HG03521 (cell line): ENCODE data around the gene WDFY4.

ENCODE experiments used
- ATAC-seq: cut with Tn5 transposase; IDR thresholded peaks from one replicate; pipeline ENCODE4 v1.9.1; 2021; ENCODE audit warnings: mild to moderate bottlenecking, moderate library complexity; ENCODE audit not compliant: unreplicated experiment

WDFY4 gene

GRCh38 chr10:48768926-48769325 is 84.3 kb downstream of the WDFY4 start:
- ATAC-seq: no peak

DNA sequence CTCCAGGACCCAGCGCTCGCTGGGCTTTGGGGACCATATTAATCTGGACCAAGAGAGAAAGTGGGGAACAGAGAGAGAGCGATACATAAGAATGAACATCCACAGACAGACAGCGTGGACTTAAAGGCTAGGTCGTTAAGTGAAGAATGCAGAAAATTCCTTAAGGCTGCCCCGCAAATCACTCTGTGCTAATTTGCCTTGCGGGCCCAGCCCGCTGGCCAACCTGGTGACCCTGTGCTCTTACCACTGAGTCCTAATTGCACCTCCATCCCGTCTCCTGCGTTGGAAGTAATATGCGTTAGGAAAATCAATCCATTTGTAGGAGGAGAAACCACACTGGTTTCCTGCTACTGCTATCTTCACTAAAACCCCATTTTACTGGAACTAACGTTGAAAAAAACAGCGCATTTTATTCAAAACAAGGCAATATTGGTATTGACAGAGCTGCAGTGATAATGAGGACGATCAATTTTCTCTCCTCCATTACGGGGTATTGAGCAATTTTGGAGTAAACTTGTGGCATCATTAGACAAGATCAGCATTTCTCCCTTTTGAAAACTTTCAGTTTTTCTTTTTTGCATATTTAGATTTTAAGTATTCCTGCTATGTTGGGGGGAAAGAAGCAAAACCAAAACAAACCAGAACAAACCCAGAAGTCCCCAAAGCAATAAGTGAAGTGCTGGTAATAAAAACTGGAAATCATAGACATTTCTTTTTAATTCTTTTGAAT is 85.2 kb downstream of the WDFY4 start:
- ATAC-seq: no peak

DNA sequence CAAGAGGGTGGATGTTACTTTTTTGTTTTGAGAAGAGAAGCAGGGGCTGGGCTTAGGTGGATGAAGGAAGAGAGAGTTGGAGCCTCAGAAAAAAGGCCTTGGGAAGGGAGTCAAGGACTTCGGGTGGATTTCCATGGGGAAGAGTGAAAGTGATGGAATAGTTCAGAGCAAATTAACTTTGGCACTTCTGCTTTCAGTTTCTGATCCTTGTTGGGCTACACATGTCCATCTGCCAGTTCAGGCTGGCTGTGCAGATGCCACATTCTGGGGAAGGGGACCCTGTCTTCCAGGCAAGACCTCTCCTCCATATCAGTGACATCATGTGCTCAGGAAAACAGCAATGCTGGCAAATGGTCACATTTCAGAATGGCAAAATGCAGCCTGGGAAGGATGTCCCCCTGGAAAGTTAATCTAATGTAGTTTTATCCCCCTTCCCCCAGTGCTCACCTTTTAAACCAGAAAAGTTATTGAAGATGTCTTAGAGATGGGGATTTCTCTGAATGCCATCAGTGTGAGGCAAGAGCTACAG is 86.0 kb downstream of the WDFY4 start:
- no peak for ATAC-seq

DNA sequence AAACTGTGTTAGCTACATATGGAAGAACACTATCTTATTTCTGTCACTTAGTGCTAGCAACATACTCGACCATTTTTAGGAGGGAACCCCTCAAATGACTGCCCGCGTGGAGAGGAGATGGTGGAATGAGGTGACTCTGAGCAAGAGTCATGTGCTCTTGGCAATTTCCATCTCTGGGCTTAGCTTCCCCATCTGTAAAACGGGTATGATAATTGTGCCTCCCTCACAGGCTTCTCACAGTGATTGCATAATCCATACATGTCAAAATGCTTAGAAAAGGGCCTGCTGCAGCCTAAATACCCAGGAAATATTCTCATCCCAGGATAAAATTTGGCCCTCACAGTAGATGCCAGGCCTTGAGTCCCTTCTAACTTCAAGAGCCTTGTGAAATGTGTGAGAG is 86.6 kb downstream of the WDFY4 start:
- ATAC-seq: no peak

DNA sequence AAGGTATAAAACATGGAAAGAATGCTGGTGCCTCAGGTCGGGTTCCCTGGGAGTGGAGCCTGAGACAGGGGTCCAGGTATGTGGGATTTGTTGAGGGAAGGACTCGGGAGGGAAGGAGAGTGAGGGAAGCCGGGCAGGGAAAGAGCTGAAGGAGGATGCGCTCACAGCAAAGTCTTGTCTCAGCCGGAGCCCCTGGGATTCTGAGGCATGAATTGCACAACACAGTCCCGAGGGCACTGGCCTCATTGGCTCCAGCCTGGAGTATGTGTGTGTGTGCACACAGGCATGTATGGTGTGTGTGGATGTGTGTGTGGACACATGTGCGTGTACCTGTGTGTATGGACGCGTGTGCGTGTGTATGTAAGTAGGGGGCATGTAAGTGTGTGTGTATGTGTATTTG is 87.4 kb downstream of the WDFY4 start:
- no peak for ATAC-seq

- no peak for ATAC-seq
Measured at GRCh38 chr10:48773580-48773979, 88.9 kb downstream of the WDFY4 start.

GRCh38 chr10:48774416-48775205 is 89.9 kb downstream of the WDFY4 start:
- no peak for ATAC-seq

DNA sequence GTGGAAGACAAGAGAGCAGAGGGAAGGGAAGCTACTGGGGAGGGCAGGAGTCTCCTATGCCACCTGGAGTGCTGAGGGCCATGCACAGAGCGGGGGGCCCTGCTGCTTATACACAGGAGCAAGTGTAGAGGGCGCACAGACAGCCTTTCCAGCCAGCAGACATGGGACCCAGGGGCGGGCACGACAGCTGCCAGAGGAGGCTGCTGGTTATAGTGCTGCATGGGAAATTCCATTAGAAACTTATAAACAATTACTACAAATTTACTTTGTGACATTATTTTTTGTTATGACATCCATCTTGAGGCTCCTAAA is 90.5 kb downstream of the WDFY4 start:
- ATAC-seq: no peak

- ATAC-seq: no peak
Measured at GRCh38 chr10:48776005-48776522, 91.4 kb downstream of the WDFY4 start.

DNA sequence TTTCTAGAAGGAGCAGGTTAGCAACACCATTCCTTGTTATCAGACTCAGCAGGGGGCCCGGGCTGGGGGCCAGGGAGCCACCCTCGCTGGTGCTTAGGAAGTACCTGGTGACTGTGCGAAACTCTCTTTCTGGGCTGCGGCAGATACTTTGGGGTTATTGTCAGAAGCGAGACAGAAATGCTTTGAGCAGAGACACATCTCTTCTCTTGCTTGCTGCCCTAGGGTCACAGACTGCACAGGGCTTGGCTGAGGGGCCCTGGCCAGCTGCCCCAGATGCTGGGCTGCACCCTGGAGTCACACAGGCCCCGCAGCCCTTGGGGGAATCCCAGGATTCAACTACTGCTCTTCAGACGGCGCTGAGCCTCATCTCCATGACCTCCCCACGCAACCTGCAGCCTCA is 91.9 kb downstream of the WDFY4 start:
- ATAC-seq: no peak

GRCh38 chr10:48777110-48777509 is 92.4 kb downstream of the WDFY4 start:
- ATAC-seq: no peak

- ATAC-seq: no peak
Measured at GRCh38 chr10:48778193-48778857, 93.7 kb downstream of the WDFY4 start.

DNA sequence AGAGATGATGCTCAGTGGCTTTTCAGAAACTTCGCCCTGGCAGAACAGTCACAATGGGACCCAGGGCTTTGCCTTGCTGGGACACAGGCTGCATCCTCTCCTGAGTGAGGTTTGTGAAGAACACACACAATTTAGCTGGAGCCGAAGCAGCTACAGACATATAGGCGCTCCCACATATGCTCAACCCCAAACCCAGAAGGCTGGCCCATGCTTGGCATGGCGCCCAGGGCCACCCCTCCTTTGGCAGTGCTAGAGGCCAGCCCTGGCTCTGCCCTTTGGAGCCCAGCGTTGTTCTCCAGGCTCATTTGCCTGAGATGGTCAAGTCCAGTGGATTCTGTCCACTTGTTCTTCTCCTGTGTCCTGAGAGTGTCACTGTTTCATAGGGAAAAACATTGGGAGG is 94.4 kb downstream of the WDFY4 start:
- no peak for ATAC-seq

DNA sequence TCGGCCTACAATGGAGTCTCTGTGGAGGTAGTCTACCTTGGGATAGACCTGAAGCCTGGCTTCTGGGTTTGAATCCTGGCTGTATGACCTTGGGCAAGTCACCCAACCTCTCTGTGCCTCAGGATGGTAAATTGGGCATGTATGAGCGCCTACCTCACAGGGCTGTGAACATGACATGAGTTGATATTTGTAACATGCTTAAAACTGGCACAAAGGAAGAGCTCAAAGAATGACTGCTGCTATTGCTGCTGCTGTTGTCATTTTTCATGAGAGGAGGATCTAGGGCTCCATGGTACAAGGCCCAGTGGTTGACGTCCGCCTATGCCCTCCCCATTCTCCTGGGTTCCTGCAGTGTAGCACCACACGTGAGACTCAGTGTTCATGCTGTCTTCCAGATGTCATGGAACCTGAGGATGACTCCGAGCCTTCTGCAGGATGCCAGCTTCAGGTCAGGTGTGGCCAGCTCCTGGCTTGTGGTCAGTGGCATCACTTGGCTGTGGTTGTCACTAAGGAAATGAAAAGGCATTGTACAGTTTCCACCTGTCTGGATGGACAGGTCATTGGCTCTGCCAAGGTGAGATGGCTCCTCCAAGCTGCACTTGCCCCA is 95.0 kb downstream of the WDFY4 start:
- no peak for ATAC-seq

GRCh38 chr10:48780341-48780740 is 95.7 kb downstream of the WDFY4 start:
- ATAC-seq: no peak

DNA sequence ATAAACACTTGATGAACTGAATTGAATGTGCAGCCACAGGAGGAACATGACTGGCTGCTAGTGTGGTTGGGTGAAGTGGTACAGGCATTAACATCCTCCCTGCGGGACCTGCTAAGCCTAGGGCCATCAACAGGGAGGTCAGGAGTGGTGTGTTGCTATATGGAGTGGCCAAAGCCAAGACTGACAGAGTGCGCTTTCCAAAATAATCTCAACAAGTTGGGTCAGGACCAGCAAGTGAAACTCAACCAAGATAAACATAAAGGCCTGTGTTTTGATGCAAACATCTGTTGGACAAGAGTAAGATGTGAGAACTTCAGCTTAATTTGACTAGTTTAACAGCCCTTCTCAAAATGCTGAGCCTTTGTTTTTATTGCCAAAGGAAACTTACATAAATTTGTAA is 97.7 kb downstream of the WDFY4 start:
- no peak for ATAC-seq

DNA sequence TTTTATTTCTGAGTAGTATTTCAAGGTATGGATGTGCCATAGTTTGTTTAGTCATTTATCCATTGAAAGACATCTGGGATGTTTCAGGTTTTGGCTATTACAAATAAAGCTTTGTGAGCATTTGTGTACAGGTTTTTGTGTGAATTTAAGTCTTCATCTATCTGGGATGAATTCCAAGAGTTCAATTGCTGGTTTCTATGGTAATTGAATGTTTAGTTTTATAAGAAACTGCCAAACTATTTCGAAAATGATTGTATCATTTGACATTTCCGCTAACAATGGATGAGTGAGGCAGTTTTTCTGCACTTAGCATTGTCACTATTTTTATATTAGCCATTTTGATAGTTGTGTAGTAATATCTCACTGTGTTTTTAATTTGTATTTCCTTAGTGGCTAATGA is 99.4 kb downstream of the WDFY4 start:
- no peak for ATAC-seq

GRCh38 chr10:48785796-48786195 is 101.1 kb downstream of the WDFY4 start:
- ATAC-seq: no peak

- ATAC-seq: no peak
Measured at GRCh38 chr10:48786606-48787282, 102.1 kb downstream of the WDFY4 start.

- ATAC-seq: no peak
Measured at GRCh38 chr10:48788554-48788953, 103.9 kb downstream of the WDFY4 start.
